ENCODE results near the gene TOR2A. TPM values are rescaled to one million over a fixed set of nuclear protein-coding genes. Genes with fewer than 3 reads are reported as not detected.

Gene TOR2A
- total and polyA plus RNA-seq, 4 donors = 5.1 to 14.6 (median 11.8) TPM

DNA sequence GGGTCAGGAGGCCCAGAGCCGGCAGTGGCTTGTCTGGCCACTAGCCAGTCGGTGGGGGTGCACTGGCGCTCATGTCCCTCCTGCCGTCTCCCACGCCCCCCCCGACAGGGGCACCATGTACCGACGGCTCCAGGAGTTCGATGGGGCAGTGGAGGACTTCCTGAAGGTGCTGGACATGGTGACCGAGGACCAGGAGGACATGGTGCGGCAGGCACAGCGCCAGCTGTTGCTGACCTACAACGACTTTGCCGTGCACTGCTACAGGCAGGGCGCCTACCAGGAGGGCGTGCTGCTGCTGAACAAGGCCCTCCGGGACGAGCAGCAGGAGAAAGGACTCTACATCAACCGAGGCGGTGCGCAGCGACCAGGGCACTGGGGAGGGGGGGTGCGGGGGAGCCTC lies 11.1 kb downstream of the TOR2A start:
- Histone ChIP-seq H3K9me3 (ENCODE audit: control insufficient read depth in 4 of 4, low read length in 3 of 4) (no peaks in the 10 kb centered on the region), H3K36me3 (ENCODE audit: control insufficient read depth in 4 of 4, insufficient read depth in 3 of 4, low read depth in 1 of 4, low read length in 3 of 4) (no peaks in the 10 kb centered on the region), H3K27me3 (ENCODE audit: control insufficient read depth in 4 of 4, insufficient read depth in 4 of 4, low read length in 3 of 4) (no peaks in the 10 kb centered on the region), H3K9ac (ENCODE audit: low read depth in 1 of 2, low read length in 2 of 2) (no peak overlapping the region), H3K4me1 (ENCODE audit: control insufficient read depth in 4 of 4, insufficient read depth in 4 of 4, low read length in 3 of 4) (peaks cover 0 to 5% (median 1%) of the 10 kb centered on the region in 4 donors), H3K27ac (ENCODE audit: low read depth in 1 of 2, low read length in 2 of 2) (no peak overlapping the region), H3K4me3 (ENCODE audit: low read depth in 1 of 3, low read length in 3 of 3) (no peak overlapping the region)
- DNase-seq (ENCODE audit: low spot score) = no peak
- TF ChIP-seq, protein P1, sequence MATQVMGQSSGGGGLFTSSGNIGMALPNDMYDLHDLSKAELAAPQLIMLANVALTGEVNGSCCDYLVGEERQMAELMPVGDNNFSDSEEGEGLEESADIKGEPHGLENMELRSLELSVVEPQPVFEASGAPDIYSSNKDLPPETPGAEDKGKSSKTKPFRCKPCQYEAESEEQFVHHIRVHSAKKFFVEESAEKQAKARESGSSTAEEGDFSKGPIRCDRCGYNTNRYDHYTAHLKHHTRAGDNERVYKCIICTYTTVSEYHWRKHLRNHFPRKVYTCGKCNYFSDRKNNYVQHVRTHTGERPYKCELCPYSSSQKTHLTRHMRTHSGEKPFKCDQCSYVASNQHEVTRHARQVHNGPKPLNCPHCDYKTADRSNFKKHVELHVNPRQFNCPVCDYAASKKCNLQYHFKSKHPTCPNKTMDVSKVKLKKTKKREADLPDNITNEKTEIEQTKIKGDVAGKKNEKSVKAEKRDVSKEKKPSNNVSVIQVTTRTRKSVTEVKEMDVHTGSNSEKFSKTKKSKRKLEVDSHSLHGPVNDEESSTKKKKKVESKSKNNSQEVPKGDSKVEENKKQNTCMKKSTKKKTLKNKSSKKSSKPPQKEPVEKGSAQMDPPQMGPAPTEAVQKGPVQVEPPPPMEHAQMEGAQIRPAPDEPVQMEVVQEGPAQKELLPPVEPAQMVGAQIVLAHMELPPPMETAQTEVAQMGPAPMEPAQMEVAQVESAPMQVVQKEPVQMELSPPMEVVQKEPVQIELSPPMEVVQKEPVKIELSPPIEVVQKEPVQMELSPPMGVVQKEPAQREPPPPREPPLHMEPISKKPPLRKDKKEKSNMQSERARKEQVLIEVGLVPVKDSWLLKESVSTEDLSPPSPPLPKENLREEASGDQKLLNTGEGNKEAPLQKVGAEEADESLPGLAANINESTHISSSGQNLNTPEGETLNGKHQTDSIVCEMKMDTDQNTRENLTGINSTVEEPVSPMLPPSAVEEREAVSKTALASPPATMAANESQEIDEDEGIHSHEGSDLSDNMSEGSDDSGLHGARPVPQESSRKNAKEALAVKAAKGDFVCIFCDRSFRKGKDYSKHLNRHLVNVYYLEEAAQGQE (IDR thresholded peaks at IDR 0.05) = no peak
- TF ChIP-seq, protein P2, sequence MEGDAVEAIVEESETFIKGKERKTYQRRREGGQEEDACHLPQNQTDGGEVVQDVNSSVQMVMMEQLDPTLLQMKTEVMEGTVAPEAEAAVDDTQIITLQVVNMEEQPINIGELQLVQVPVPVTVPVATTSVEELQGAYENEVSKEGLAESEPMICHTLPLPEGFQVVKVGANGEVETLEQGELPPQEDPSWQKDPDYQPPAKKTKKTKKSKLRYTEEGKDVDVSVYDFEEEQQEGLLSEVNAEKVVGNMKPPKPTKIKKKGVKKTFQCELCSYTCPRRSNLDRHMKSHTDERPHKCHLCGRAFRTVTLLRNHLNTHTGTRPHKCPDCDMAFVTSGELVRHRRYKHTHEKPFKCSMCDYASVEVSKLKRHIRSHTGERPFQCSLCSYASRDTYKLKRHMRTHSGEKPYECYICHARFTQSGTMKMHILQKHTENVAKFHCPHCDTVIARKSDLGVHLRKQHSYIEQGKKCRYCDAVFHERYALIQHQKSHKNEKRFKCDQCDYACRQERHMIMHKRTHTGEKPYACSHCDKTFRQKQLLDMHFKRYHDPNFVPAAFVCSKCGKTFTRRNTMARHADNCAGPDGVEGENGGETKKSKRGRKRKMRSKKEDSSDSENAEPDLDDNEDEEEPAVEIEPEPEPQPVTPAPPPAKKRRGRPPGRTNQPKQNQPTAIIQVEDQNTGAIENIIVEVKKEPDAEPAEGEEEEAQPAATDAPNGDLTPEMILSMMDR (IDR thresholded peaks at IDR 0.05; ENCODE audit: low read depth, low read length, missing input control) = no peak
- no peak for TF ChIP-seq NR2F2 (IDR thresholded peaks at IDR 0.05)
- no peak for TF ChIP-seq FOXA2 (IDR thresholded peaks at IDR 0.05)
- TF ChIP-seq, protein P3, sequence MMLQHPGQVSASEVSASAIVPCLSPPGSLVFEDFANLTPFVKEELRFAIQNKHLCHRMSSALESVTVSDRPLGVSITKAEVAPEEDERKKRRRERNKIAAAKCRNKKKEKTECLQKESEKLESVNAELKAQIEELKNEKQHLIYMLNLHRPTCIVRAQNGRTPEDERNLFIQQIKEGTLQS (IDR thresholded peaks at IDR 0.05) = no peak
- no peak for TF ChIP-seq SP1 (IDR thresholded peaks at IDR 0.05)
- no peak for TF ChIP-seq RAD21 (IDR thresholded peaks at IDR 0.05)
- no peak for TF ChIP-seq YY1 (IDR thresholded peaks at IDR 0.05)
- WGBS = 44% methylated on average over 23 of the region's 23 CpGs

DNA sequence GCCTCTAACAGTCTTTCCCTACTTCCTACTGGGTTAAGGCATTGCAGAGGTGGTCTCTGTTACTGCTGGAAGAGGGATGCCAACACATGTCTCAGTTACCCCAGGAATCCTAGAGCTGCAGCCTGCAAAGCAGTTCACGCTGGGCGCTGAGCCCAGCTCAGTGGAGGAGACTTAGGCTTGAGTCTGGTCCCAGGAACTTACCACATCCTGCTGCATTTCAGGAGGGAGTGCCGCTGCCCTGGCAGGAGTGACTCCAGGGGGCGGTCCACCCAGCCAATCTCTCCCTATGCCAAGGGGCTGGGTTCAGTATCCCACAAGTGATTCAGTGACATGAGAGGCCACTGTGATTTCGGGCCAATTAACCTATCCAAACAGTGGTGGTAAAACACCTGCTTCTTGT lies 11.7 kb downstream of the TOR2A start:
- Histone ChIP-seq H3K9me3 (ENCODE audit: control insufficient read depth in 4 of 4, low read length in 3 of 4) (no peaks in the 10 kb centered on the region), H3K36me3 (ENCODE audit: control insufficient read depth in 4 of 4, insufficient read depth in 3 of 4, low read depth in 1 of 4, low read length in 3 of 4) (no peaks in the 10 kb centered on the region), H3K4me3 (ENCODE audit: low read depth in 1 of 3, low read length in 3 of 3) (no peak overlapping the region), H3K27ac (ENCODE audit: low read depth in 1 of 2, low read length in 2 of 2) (no peak overlapping the region), H3K9ac (ENCODE audit: low read depth in 1 of 2, low read length in 2 of 2) (no peak overlapping the region), H3K27me3 (ENCODE audit: control insufficient read depth in 4 of 4, insufficient read depth in 4 of 4, low read length in 3 of 4) (no peaks in the 10 kb centered on the region), H3K4me1 (ENCODE audit: control insufficient read depth in 4 of 4, insufficient read depth in 4 of 4, low read length in 3 of 4) (peaks cover 0 to 5% (median 1%) of the 10 kb centered on the region in 4 donors)
- WGBS = 86% methylated on average over 5 of the region's 5 CpGs
- no peak for DNase-seq (ENCODE audit: low spot score)
- no peak for TF ChIP-seq YY1 (IDR thresholded peaks at IDR 0.05)
- TF ChIP-seq, protein P3 (IDR thresholded peaks at IDR 0.05) = no peak
- TF ChIP-seq, protein P2 (IDR thresholded peaks at IDR 0.05; ENCODE audit: low read depth, low read length, missing input control) = no peak
- TF ChIP-seq, protein P4, sequence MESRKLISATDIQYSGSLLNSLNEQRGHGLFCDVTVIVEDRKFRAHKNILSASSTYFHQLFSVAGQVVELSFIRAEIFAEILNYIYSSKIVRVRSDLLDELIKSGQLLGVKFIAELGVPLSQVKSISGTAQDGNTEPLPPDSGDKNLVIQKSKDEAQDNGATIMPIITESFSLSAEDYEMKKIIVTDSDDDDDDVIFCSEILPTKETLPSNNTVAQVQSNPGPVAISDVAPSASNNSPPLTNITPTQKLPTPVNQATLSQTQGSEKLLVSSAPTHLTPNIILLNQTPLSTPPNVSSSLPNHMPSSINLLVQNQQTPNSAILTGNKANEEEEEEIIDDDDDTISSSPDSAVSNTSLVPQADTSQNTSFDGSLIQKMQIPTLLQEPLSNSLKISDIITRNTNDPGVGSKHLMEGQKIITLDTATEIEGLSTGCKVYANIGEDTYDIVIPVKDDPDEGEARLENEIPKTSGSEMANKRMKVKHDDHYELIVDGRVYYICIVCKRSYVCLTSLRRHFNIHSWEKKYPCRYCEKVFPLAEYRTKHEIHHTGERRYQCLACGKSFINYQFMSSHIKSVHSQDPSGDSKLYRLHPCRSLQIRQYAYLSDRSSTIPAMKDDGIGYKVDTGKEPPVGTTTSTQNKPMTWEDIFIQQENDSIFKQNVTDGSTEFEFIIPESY (IDR thresholded peaks at IDR 0.05) = no peak
- TF ChIP-seq EGR1 (IDR thresholded peaks at IDR 0.05; ENCODE audit: low read depth in 2 of 2) = no peak
- no peak for TF ChIP-seq HNF4A (conservative IDR thresholded peaks at IDR 0.05)
- TF ChIP-seq, protein P5, sequence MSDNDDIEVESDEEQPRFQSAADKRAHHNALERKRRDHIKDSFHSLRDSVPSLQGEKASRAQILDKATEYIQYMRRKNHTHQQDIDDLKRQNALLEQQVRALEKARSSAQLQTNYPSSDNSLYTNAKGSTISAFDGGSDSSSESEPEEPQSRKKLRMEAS (IDR thresholded peaks at IDR 0.05) = no peak
- TF ChIP-seq, protein P1 (IDR thresholded peaks at IDR 0.05) = no peak
- no peak for TF ChIP-seq SP1 (IDR thresholded peaks at IDR 0.05)
- no peak for TF ChIP-seq JUND (IDR thresholded peaks at IDR 0.05)
- TF ChIP-seq RAD21 (IDR thresholded peaks at IDR 0.05) = no peak

Measured in liver (tissue), 9 donors.